MM.1S (cell line): ENCODE results near the gene DSCAM.

Experiments used
- EZH2phosphoT487 ChIP-seq: fragments of 300-600 bp; sonication (generic); IDR thresholded peaks from 2 replicates; pipeline ENCODE4 v1.6.1; 2018; ENCODE audit warnings: antibody characterized with exemption, low read length
- TF ChIP-seq, protein P1 (sequence below): fragments of 300-600 bp; sonication (generic); IDR thresholded peaks from 2 replicates; pipeline ENCODE4 v1.5.1; 2016; ENCODE audit warnings: antibody characterized with exemption, low read length, mixed read lengths

DNA sequence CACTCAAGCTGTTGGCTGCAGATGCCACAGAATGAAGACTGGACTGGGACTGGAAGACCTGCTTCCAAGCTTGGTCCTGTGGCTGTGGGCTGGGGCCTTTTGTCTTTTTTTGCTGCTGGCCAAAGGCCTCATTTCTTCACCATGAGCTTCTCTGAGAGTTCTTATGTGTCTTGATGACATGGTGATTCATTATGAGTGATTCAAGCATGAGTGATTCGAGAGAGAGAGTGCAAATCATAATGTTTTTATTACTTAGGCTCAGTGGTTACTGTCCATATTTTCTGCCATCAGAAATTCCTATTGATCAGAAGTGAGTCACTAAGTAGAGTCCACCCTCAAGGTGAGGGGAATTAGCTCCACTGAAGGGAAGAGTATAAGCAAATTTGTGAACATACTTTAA is 885.7 kb downstream of the DSCAM start:
- TF ChIP-seq, protein P1, sequence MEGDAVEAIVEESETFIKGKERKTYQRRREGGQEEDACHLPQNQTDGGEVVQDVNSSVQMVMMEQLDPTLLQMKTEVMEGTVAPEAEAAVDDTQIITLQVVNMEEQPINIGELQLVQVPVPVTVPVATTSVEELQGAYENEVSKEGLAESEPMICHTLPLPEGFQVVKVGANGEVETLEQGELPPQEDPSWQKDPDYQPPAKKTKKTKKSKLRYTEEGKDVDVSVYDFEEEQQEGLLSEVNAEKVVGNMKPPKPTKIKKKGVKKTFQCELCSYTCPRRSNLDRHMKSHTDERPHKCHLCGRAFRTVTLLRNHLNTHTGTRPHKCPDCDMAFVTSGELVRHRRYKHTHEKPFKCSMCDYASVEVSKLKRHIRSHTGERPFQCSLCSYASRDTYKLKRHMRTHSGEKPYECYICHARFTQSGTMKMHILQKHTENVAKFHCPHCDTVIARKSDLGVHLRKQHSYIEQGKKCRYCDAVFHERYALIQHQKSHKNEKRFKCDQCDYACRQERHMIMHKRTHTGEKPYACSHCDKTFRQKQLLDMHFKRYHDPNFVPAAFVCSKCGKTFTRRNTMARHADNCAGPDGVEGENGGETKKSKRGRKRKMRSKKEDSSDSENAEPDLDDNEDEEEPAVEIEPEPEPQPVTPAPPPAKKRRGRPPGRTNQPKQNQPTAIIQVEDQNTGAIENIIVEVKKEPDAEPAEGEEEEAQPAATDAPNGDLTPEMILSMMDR: no peak
- no peak for TF ChIP-seq EZH2phosphoT487
